Measurements from ENCODE around the gene USP20. TPM values are rescaled to one million over a fixed set of nuclear protein-coding genes. Genes with fewer than 3 reads are reported as not detected.

Gene USP20
- total RNA-seq, 2 experiments from 2014 or later = 14.4 to 24.1 TPM

- peaks cover 11% of the 10 kb centered on the region for H3K4me1 ChIP-seq (ENCODE audit: insufficient read depth, low read length, poor library complexity, severe bottlenecking)
- H4K20me1 ChIP-seq (ENCODE audit: insufficient read depth, low read length) = no peaks in the 10 kb centered on the region
- CTCF ChIA-PET (ENCODE audit: unreplicated experiment) = interaction anchor here (0.7 to 1.1 kb wide), 2 partner anchors 75 to 103 kb away, joined by 3 to 4 read pairs; no protein-coding TSS in a partner anchor
- peak overlapping the region; percentile 87 for H3K4me2 ChIP-seq (ENCODE audit: low read length)
- H3K36me3 ChIP-seq (ENCODE audit: insufficient read depth, low read length) = peaks cover 33% of the 10 kb centered on the region
- H3K4me3 ChIP-seq (ENCODE audit: low read depth, low read length, poor library complexity, severe bottlenecking) = peak overlapping the region; percentile 94
- TF ChIP-seq, protein P1, sequence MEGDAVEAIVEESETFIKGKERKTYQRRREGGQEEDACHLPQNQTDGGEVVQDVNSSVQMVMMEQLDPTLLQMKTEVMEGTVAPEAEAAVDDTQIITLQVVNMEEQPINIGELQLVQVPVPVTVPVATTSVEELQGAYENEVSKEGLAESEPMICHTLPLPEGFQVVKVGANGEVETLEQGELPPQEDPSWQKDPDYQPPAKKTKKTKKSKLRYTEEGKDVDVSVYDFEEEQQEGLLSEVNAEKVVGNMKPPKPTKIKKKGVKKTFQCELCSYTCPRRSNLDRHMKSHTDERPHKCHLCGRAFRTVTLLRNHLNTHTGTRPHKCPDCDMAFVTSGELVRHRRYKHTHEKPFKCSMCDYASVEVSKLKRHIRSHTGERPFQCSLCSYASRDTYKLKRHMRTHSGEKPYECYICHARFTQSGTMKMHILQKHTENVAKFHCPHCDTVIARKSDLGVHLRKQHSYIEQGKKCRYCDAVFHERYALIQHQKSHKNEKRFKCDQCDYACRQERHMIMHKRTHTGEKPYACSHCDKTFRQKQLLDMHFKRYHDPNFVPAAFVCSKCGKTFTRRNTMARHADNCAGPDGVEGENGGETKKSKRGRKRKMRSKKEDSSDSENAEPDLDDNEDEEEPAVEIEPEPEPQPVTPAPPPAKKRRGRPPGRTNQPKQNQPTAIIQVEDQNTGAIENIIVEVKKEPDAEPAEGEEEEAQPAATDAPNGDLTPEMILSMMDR (conservative IDR thresholded peaks at IDR 0.05; ENCODE audit: low read length) = no peak
- TF ChIP-seq EZH2phosphoT487 (IDR thresholded peaks at IDR 0.05; ENCODE audit: borderline replicate concordance, low read depth, low read length) = no peak
- POLR2A ChIA-PET = interaction anchor here (0.8 kb wide), 1 partner anchor 8 kb away, joined by 3 read pairs; no protein-coding TSS in a partner anchor
- no TSS peak for BruUV-seq (replicated peaks)
- H3K9me3 ChIP-seq (ENCODE audit: low read length) = no peaks in the 10 kb centered on the region
- no peaks in the 10 kb centered on the region for H3K9me2 ChIP-seq (ENCODE audit: insufficient read depth, low read length)
- no peak for DNase-seq (ENCODE audit: low spot score)
- peak overlapping the region; percentile 85 for H2AFZ ChIP-seq (ENCODE audit: low read length)
- H3K27ac ChIP-seq (ENCODE audit: low read depth, low read length, poor library complexity, severe bottlenecking) = no peak overlapping the region
- H3K79me2 ChIP-seq (ENCODE audit: insufficient read depth, low read depth, low read length) = peaks cover 11% of the 10 kb centered on the region
- intact Hi-C loops (cut with micrococcal nuclease; ENCODE audit: unreplicated experiment) = no loop called here
Measured at GRCh38 chr9:129803676-129804060, 31.6 kb upstream of the USP20 start.

GRCh38 chr9:129806061-129806460 lies 29.2 kb upstream of the USP20 start:
- H3K9me2 ChIP-seq (ENCODE audit: insufficient read depth, low read length) = no peaks in the 10 kb centered on the region
- POLR2A ChIA-PET = interaction anchor here (0.5 to 0.6 kb wide), 2 partner anchors 12 to 47 kb away, joined by 3 to 4 read pairs; no protein-coding TSS in a partner anchor
- no peak for DNase-seq (ENCODE audit: low spot score)
- TF ChIP-seq EZH2phosphoT487 (IDR thresholded peaks at IDR 0.05; ENCODE audit: borderline replicate concordance, low read depth, low read length) = no peak
- TF ChIP-seq, protein P1 (conservative IDR thresholded peaks at IDR 0.05; ENCODE audit: low read length) = no peak
- H2AFZ ChIP-seq (ENCODE audit: low read length) = no peak overlapping the region
- no peak overlapping the region for H3K4me3 ChIP-seq (ENCODE audit: low read depth, low read length, poor library complexity, severe bottlenecking)
- H4K20me1 ChIP-seq (ENCODE audit: insufficient read depth, low read length) = no peaks in the 10 kb centered on the region
- no peak overlapping the region for H3K4me2 ChIP-seq (ENCODE audit: low read length)
- intact Hi-C loops (cut with micrococcal nuclease; ENCODE audit: unreplicated experiment) = no loop called here
- peaks cover 55% of the 10 kb centered on the region for H3K36me3 ChIP-seq (ENCODE audit: insufficient read depth, low read length)
- H3K4me1 ChIP-seq (ENCODE audit: insufficient read depth, low read length, poor library complexity, severe bottlenecking) = peaks cover 11% of the 10 kb centered on the region
- CTCF ChIA-PET (ENCODE audit: unreplicated experiment) = no interaction called here
- H3K79me2 ChIP-seq (ENCODE audit: insufficient read depth, low read depth, low read length) = peaks cover 11% of the 10 kb centered on the region
- H3K9me3 ChIP-seq (ENCODE audit: low read length) = no peaks in the 10 kb centered on the region
- no TSS peak for BruUV-seq (replicated peaks)
- no peak overlapping the region for H3K27ac ChIP-seq (ENCODE audit: low read depth, low read length, poor library complexity, severe bottlenecking)

- Histone ChIP-seq H4K20me1 (ENCODE audit: insufficient read depth, low read length) (no peaks in the 10 kb centered on the region), H3K36me3 (ENCODE audit: insufficient read depth, low read length) (peaks cover 84% of the 10 kb centered on the region), H3K4me1 (ENCODE audit: insufficient read depth, low read length, poor library complexity, severe bottlenecking) (peaks cover 4% of the 10 kb centered on the region), H3K4me2 (ENCODE audit: low read length) (no peak overlapping the region), H2AFZ (ENCODE audit: low read length) (no peak overlapping the region), H3K9me2 (ENCODE audit: insufficient read depth, low read length) (no peaks in the 10 kb centered on the region), H3K27ac (ENCODE audit: low read depth, low read length, poor library complexity, severe bottlenecking) (no peak overlapping the region), H3K9me3 (ENCODE audit: low read length) (no peaks in the 10 kb centered on the region), H3K79me2 (ENCODE audit: insufficient read depth, low read depth, low read length) (peaks cover 2% of the 10 kb centered on the region), H3K4me3 (ENCODE audit: low read depth, low read length, poor library complexity, severe bottlenecking) (no peak overlapping the region)
- DNase-seq (ENCODE audit: low spot score) = no peak
- ChIA-PET POLR2A (no interaction called here), CTCF (ENCODE audit: unreplicated experiment) (no interaction called here)
- intact Hi-C loops (cut with micrococcal nuclease; ENCODE audit: unreplicated experiment) = no loop called here
- no TSS peak for BruUV-seq (replicated peaks)
- TF ChIP-seq, protein P1 (conservative IDR thresholded peaks at IDR 0.05; ENCODE audit: low read length) = no peak
- no peak for TF ChIP-seq EZH2phosphoT487 (IDR thresholded peaks at IDR 0.05; ENCODE audit: borderline replicate concordance, low read depth, low read length)
Measured at GRCh38 chr9:129809346-129809745, 25.9 kb upstream of the USP20 start.

All from OCI-LY7 (cell line).